GM12872 (cell line): Measurements from ENCODE around the gene ANKRD24.
A peak's percentile ranks its signal among the peaks of the same experiment; 100 is the strongest.

ENCODE experiments used
- CTCF ChIP-seq: IDR thresholded peaks from 3 replicates; pipeline ENCODE4 v1.5.1; 2011; ENCODE audit warnings: low read depth, mild to moderate bottlenecking, low read length, moderate library complexity; ENCODE audit not compliant: insufficient read depth

ANKRD24 gene

GRCh38 chr19:4198467-4199126 lies 16.1 kb downstream of the ANKRD24 start:
- TF ChIP-seq CTCF: no peak

- no peak for TF ChIP-seq CTCF
Observed at GRCh38 chr19:4199699-4200293, 17.3 kb downstream of the ANKRD24 start.

GRCh38 chr19:4200940-4201542 lies 18.6 kb downstream of the ANKRD24 start:
- no peak for TF ChIP-seq CTCF

GRCh38 chr19:4201798-4202197 lies 19.3 kb downstream of the ANKRD24 start:
- TF ChIP-seq CTCF: no peak

- peak; percentile 56 for TF ChIP-seq CTCF
Observed at GRCh38 chr19:4206818-4207484, 24.5 kb downstream of the ANKRD24 start.

GRCh38 chr19:4208385-4209094 lies 26.1 kb downstream of the ANKRD24 start:
- peak; percentile 74 for TF ChIP-seq CTCF
